OCI-LY7 (cell line): Measurements from ENCODE around the gene BTG4.

ENCODE experiments used
- EZH2phosphoT487 ChIP-seq: fragments of 200-600 bp; sonication (generic); IDR thresholded peaks from 2 replicates; pipeline ENCODE4 v1.6.1; 2018; ENCODE audit warnings: low read depth, borderline replicate concordance, mild to moderate bottlenecking, mixed run types, antibody characterized with exemption, low read length, moderate library complexity, mixed read lengths
- TF ChIP-seq, protein P1 (sequence below): fragments of 200-600 bp; sonication (generic); conservative IDR thresholded peaks from 2 replicates; pipeline ENCODE4 v1.5.1; 2014; ENCODE audit warnings: mild to moderate bottlenecking, antibody characterized with exemption, low read length, moderate library complexity, mixed read lengths

DNA sequence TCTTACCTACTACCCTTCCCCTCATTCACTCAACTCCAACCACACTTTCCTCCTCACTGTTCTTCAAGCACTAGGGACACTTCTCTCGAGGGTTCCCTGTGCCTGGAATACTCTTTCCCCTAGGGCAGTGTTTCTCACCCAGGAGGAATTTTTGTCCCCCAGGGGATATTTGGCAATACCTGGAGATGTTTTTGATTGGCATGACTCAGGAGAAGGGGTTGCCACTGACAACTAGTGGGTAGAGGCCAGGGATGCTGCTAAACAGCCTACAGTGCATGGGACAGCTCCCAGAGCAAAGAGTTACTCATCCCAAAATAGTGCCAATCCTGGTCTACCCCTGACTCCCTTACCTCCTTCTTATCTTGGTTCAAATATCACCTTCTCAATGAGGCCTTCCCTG, 40.0 kb downstream of the BTG4 start:
- TF ChIP-seq, protein P1, sequence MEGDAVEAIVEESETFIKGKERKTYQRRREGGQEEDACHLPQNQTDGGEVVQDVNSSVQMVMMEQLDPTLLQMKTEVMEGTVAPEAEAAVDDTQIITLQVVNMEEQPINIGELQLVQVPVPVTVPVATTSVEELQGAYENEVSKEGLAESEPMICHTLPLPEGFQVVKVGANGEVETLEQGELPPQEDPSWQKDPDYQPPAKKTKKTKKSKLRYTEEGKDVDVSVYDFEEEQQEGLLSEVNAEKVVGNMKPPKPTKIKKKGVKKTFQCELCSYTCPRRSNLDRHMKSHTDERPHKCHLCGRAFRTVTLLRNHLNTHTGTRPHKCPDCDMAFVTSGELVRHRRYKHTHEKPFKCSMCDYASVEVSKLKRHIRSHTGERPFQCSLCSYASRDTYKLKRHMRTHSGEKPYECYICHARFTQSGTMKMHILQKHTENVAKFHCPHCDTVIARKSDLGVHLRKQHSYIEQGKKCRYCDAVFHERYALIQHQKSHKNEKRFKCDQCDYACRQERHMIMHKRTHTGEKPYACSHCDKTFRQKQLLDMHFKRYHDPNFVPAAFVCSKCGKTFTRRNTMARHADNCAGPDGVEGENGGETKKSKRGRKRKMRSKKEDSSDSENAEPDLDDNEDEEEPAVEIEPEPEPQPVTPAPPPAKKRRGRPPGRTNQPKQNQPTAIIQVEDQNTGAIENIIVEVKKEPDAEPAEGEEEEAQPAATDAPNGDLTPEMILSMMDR, result no peak
- TF ChIP-seq EZH2phosphoT487, result no peak
